Uterus (tissue), 2 donors: Measurements from ENCODE around the gene APOBEC3A.

Experiments used
- POLR2A ChIP-seq, 2 donors: fragments of 450-650 bp; IDR thresholded peaks; one replicate each; pipeline ENCODE4 v1.6.1; 2016; ENCODE audit warnings: antibody characterized with exemption in 2 of 2, mild to moderate bottlenecking in 1 of 2, moderate library complexity in 1 of 2
- TF ChIP-seq, protein P1 (sequence below), 4 experiments: fragments of 200-600 bp in 2 of 4; fragments of 450-650 bp in 2 of 4; sonication (generic) in 2 of 4; IDR thresholded peaks; one replicate each; pipeline ENCODE4 v1.5.1; 2016 to 2019; ENCODE audit warnings: antibody characterized with exemption in 4 of 4, mild to moderate bottlenecking in 2 of 4, moderate library complexity in 1 of 4

DNA sequence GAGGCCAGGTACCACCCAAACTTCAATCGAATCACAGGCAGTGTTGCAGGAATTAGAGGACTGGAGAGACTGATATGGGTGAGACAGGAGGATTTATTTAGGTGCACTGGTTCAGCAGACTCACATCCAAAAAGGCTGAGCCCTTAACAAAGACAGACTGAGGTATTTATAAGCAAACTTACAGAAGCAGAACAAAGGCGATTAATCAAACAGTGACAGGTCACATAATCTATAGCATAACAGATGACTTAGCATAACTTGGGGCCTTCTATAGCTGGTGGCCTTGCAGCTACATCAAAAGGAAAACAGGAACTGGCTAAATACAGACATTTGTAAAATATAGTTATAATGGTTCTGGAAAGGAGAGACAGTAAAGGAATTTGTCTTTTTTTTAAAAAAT, 26.8 kb downstream of the APOBEC3A start:
- no peak for TF ChIP-seq POLR2A (IDR thresholded peaks at IDR 0.05)
- TF ChIP-seq, protein P1, sequence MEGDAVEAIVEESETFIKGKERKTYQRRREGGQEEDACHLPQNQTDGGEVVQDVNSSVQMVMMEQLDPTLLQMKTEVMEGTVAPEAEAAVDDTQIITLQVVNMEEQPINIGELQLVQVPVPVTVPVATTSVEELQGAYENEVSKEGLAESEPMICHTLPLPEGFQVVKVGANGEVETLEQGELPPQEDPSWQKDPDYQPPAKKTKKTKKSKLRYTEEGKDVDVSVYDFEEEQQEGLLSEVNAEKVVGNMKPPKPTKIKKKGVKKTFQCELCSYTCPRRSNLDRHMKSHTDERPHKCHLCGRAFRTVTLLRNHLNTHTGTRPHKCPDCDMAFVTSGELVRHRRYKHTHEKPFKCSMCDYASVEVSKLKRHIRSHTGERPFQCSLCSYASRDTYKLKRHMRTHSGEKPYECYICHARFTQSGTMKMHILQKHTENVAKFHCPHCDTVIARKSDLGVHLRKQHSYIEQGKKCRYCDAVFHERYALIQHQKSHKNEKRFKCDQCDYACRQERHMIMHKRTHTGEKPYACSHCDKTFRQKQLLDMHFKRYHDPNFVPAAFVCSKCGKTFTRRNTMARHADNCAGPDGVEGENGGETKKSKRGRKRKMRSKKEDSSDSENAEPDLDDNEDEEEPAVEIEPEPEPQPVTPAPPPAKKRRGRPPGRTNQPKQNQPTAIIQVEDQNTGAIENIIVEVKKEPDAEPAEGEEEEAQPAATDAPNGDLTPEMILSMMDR (IDR thresholded peaks at IDR 0.05), result no peak
